ENCODE data around the gene JAG1. TPM values are rescaled to one million over a fixed set of nuclear protein-coding genes. Genes with fewer than 3 reads are reported as not detected.

The JAG1 gene
- total and polyA plus RNA-seq, 2 of the 4 experiments (the other 2 are of a cell fraction) = 10.2 to 22.6 TPM

DNA sequence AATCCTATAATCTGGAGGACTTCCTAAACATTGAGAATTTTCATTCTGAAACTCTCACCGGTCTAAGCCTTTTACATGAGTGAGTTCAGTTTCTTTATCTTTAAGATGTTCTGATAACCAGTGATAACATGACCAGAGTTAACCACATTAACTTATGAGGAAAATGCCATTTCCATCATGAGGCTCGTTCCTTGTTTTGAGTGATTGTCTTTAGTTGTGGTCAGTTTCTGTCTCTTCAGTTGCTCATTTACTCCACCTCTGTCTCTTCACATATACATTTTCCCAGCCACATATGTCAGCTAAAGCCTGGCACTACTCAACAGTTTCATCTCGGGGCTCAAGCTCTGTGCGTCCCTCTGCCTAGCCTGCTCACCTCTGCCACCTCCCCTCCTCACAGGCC, 70.4 kb downstream of the JAG1 start:
- ChIA-PET CTCF (no interaction called here), POLR2A (ENCODE audit: unreplicated experiment) (no interaction called here)
- Histone ChIP-seq H3K14ac (replicated peaks; ENCODE audit: low read depth, low read length) (peak overlapping the region; percentile 56), H3K23ac (ENCODE audit: low read depth, low read length) (peak overlapping the region; percentile 33; the same call in 1 of the 2 replicates), H2AK9ac (replicated peaks; ENCODE audit: low read depth, low read length, poor library complexity) (peak overlapping the region; percentile 69), H3K9me3 (ENCODE audit: control insufficient read depth, insufficient read depth, low read length) (no peaks in the 10 kb centered on the region), H4K8ac (ENCODE audit: low read depth in 2 of 2, low read length in 2 of 2) (peak overlapping the region; percentile 17 to 80; a peak in 2 of 4 replicates), H4K20me1 (ENCODE audit: insufficient read depth, low read length) (no peaks in the 10 kb centered on the region), H3K9me1 (ENCODE audit: insufficient read depth, low read length) (peaks cover 15% of the 10 kb centered on the region), H3K4me1 (ENCODE audit: control insufficient read depth, insufficient read depth, low read length) (peaks cover 20% of the 10 kb centered on the region), H3K36me3 (ENCODE audit: control insufficient read depth, insufficient read depth, low read length) (no peaks in the 10 kb centered on the region), H2BK20ac (ENCODE audit: low read depth, low read length) (peak overlapping the region; percentile 80), H3K56ac (ENCODE audit: extremely low read depth, insufficient read depth, low read length) (no peak overlapping the region), H3K4ac (ENCODE audit: low read depth, low read length) (peak overlapping the region; percentile 88), H3K27me3 (ENCODE audit: control insufficient read depth, insufficient read depth, low read length) (no peaks in the 10 kb centered on the region), H3K79me1 (ENCODE audit: low read depth in 1 of 2, low read length in 2 of 2) (peaks cover 0 to 6% of the 10 kb centered on the region in 2 experiments; a peak in 1 of 4 replicates), H2BK5ac (ENCODE audit: low read depth, low read length, poor library complexity, severe bottlenecking) (peak overlapping the region; percentile 79), H3K4me3 (ENCODE audit: insufficient read depth, low read depth, low read length) (no peak overlapping the region), H3K4me2 (ENCODE audit: low read depth, low read length) (no peak overlapping the region), H3K27ac (ENCODE audit: insufficient read depth, low read length) (peak overlapping the region; percentile 62; the same call in 1 of the 2 replicates), H4K5ac (ENCODE audit: low read depth, low read length) (peak overlapping the region; percentile 77), H2BK120ac (ENCODE audit: low read depth, low read length) (peak overlapping the region; percentile 86), H4K91ac (ENCODE audit: insufficient read depth, low read depth, low read length) (peak overlapping the region; percentile 67), H2BK15ac (ENCODE audit: low read depth, low read length) (peak overlapping the region; percentile 40; the same call in 2 of the 3 replicates), H3K18ac (ENCODE audit: low read depth, low read length) (peak overlapping the region; percentile 79), H2AK5ac (ENCODE audit: low read depth, low read length) (peak overlapping the region; percentile 82), H3K9ac (ENCODE audit: low read depth, low read length) (no peak overlapping the region), H2AFZ (replicated peaks; ENCODE audit: low read length, poor library complexity) (no peak overlapping the region)
- in situ Hi-C loops (cut with MboI; ENCODE audit: low sequenced_read_pairs) = no loop called here
- BruUV-seq (replicated peaks) = no TSS peak
- TF ChIP-seq NFE2L2 (IDR thresholded peaks at IDR 0.05; ENCODE audit: low read depth, low read length) = no peak
- TF ChIP-seq, protein P1, sequence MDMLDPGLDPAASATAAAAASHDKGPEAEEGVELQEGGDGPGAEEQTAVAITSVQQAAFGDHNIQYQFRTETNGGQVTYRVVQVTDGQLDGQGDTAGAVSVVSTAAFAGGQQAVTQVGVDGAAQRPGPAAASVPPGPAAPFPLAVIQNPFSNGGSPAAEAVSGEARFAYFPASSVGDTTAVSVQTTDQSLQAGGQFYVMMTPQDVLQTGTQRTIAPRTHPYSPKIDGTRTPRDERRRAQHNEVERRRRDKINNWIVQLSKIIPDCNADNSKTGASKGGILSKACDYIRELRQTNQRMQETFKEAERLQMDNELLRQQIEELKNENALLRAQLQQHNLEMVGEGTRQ (IDR thresholded peaks at IDR 0.05; ENCODE audit: low read depth, low read length) = no peak
- TF ChIP-seq RFX5 (IDR thresholded peaks at IDR 0.05; ENCODE audit: low read depth, low read length) = no peak
- no peak for TF ChIP-seq RAD21 (IDR thresholded peaks at IDR 0.05; ENCODE audit: low read length)
- TF ChIP-seq MAFK (IDR thresholded peaks at IDR 0.05; ENCODE audit: low read depth, low read length) = no peak
- TF ChIP-seq BHLHE40 (IDR thresholded peaks at IDR 0.05; ENCODE audit: low read depth, low read length) = no peak
- TF ChIP-seq, protein P2, sequence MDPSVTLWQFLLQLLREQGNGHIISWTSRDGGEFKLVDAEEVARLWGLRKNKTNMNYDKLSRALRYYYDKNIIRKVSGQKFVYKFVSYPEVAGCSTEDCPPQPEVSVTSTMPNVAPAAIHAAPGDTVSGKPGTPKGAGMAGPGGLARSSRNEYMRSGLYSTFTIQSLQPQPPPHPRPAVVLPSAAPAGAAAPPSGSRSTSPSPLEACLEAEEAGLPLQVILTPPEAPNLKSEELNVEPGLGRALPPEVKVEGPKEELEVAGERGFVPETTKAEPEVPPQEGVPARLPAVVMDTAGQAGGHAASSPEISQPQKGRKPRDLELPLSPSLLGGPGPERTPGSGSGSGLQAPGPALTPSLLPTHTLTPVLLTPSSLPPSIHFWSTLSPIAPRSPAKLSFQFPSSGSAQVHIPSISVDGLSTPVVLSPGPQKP (IDR thresholded peaks at IDR 0.05; ENCODE audit: borderline replicate concordance, low read depth, low read length) = no peak
- TF ChIP-seq RCOR1 (IDR thresholded peaks at IDR 0.05; ENCODE audit: insufficient replicate concordance, low read length) = no peak
- TF ChIP-seq, protein P3, sequence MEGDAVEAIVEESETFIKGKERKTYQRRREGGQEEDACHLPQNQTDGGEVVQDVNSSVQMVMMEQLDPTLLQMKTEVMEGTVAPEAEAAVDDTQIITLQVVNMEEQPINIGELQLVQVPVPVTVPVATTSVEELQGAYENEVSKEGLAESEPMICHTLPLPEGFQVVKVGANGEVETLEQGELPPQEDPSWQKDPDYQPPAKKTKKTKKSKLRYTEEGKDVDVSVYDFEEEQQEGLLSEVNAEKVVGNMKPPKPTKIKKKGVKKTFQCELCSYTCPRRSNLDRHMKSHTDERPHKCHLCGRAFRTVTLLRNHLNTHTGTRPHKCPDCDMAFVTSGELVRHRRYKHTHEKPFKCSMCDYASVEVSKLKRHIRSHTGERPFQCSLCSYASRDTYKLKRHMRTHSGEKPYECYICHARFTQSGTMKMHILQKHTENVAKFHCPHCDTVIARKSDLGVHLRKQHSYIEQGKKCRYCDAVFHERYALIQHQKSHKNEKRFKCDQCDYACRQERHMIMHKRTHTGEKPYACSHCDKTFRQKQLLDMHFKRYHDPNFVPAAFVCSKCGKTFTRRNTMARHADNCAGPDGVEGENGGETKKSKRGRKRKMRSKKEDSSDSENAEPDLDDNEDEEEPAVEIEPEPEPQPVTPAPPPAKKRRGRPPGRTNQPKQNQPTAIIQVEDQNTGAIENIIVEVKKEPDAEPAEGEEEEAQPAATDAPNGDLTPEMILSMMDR (conservative IDR thresholded peaks at IDR 0.05; ENCODE audit: low read depth, low read length) = no peak
- no peak for TF ChIP-seq POLR2A (IDR thresholded peaks at IDR 0.05; ENCODE audit: low read depth, low read length)
- dilution Hi-C loops (cut with HindIII; ENCODE audit: low sequenced_read_pairs, unreplicated experiment) = no loop called here
- ATAC-seq (ENCODE audit: low read depth) (no peak), DNase-seq (no peak)
- intact Hi-C loops (cut with micrococcal nuclease) = no loop called here
- no CpG with 5 or more reads among the region's 4 CpGs for WGBS, 2 experiments (ENCODE audit: extremely low coverage in 2 of 2, insufficient read length in 1 of 2)

Measured in IMR-90 (cell line).